IMR-90 (cell line): Measurements from ENCODE around the gene MAT2A. TPM values are rescaled to one million over a fixed set of nuclear protein-coding genes. Genes with fewer than 3 reads are reported as not detected.

Source experiments
- ATAC-seq: fragments of 200-7000 bp; cut with Tn5 transposase; 2 replicates; pipeline ENCODE4 v1.9.1; 2020; ENCODE audit warnings: low read depth, mild to moderate bottlenecking, moderate library complexity
- BruUV-seq: library from RNA; stranded (reverse); fragments of 400-500 nt; replicated peaks from 2 replicates; lab custom pipeline; 2021; lab: Mats Ljungman, UMichigan
- CTCF ChIA-PET: fragments of 300-600 bp; formaldehyde crosslinking; extraction: SDS; loops from one replicate; lab custom pipeline; 2021; ENCODE audit warnings: antibody characterized with exemption; lab: Yijun Ruan, JAX
- POLR2A ChIA-PET: fragments of 300-600 bp; sonication (Branson Sonifier 250); formaldehyde crosslinking; loops from one replicate; lab custom pipeline; 2022; ENCODE audit warnings: antibody characterized with exemption; ENCODE audit not compliant: unreplicated experiment; lab: Charles Lee
- DNase-seq: peaks from one replicate; pipeline ENCODE4 v3.0.0; 2013
- H2AFZ ChIP-seq: replicated peaks from 2 replicates; pipeline ENCODE3; 2013; ENCODE audit warnings: low read length, mild to moderate bottlenecking; ENCODE audit not compliant: poor library complexity
- H2AK5ac ChIP-seq: 2 replicates; pipeline ENCODE4 v1.6.1; 2013; ENCODE audit warnings: low read depth, low read length, inconsistent platforms
- H2AK9ac ChIP-seq: replicated peaks from 2 replicates; pipeline ENCODE3; 2013; ENCODE audit warnings: mild to moderate bottlenecking, low read depth, low read length, moderate library complexity; ENCODE audit not compliant: poor library complexity
- H2BK120ac ChIP-seq: 2 replicates; pipeline ENCODE4 v1.6.1; 2013; ENCODE audit warnings: low read depth, low read length, inconsistent platforms
- H2BK15ac ChIP-seq: 3 replicates; pipeline ENCODE4 v1.6.1; 2013; ENCODE audit warnings: low read depth, low read length, inconsistent platforms
- H2BK20ac ChIP-seq: 2 replicates; pipeline ENCODE4 v1.6.1; 2013; ENCODE audit warnings: low read depth, mild to moderate bottlenecking, inconsistent platforms, low read length, moderate library complexity
- H2BK5ac ChIP-seq: 2 replicates; pipeline ENCODE4 v1.6.1; 2013; ENCODE audit warnings: mild to moderate bottlenecking, low read depth, low read length, inconsistent platforms; ENCODE audit not compliant: poor library complexity, severe bottlenecking
- H3K14ac ChIP-seq: replicated peaks from 2 replicates; pipeline ENCODE4 v1.6.1; 2013; ENCODE audit warnings: low read depth, low read length, inconsistent platforms
- H3K18ac ChIP-seq: 2 replicates; pipeline ENCODE4 v1.6.1; 2013; ENCODE audit warnings: low read depth, low read length, control low read depth
- H3K23ac ChIP-seq: 2 replicates; pipeline ENCODE4 v1.6.1; 2013; ENCODE audit warnings: low read depth, low read length, inconsistent platforms
- H3K27ac ChIP-seq: 2 replicates; pipeline ENCODE4 v1.5.1; 2013; ENCODE audit warnings: mild to moderate bottlenecking, control low read depth, low read length; ENCODE audit not compliant: insufficient read depth
- H3K27me3 ChIP-seq: 2 replicates; pipeline ENCODE4 v1.6.1; 2013; ENCODE audit warnings: low read length; ENCODE audit not compliant: control insufficient read depth, insufficient read depth
- H3K36me3 ChIP-seq: 2 replicates; pipeline ENCODE4 v1.6.1; 2013; ENCODE audit warnings: low read length, mixed read lengths; ENCODE audit not compliant: control insufficient read depth, insufficient read depth
- H3K4ac ChIP-seq: 2 replicates; pipeline ENCODE4 v1.6.1; 2013; ENCODE audit warnings: low read depth, low read length, inconsistent platforms
- H3K4me1 ChIP-seq: 2 replicates; pipeline ENCODE4 v1.6.1; 2013; ENCODE audit warnings: low read length, mixed read lengths; ENCODE audit not compliant: control insufficient read depth, insufficient read depth
- H3K4me2 ChIP-seq: 2 replicates; pipeline ENCODE4 v1.6.1; 2013; ENCODE audit warnings: low read depth, mild to moderate bottlenecking, control low read depth, low read length, moderate library complexity
- H3K4me3 ChIP-seq: 2 replicates; pipeline ENCODE4 v1.5.1; 2013; ENCODE audit warnings: low read depth, mild to moderate bottlenecking, control low read depth, low read length, moderate library complexity; ENCODE audit not compliant: insufficient read depth
- H3K56ac ChIP-seq: 2 replicates; pipeline ENCODE4 v1.6.1; 2013; ENCODE audit warnings: low read length, inconsistent platforms; ENCODE audit not compliant: insufficient read depth; ENCODE audit errors: extremely low read depth
- H3K79me1 ChIP-seq, 2 experiments: 2 replicates each; pipeline ENCODE4 v1.6.1; 2013; ENCODE audit warnings: low read length in 2 of 2, inconsistent platforms in 1 of 2, low read depth in 1 of 2
- H3K9ac ChIP-seq: 2 replicates; pipeline ENCODE4 v1.6.1; 2013; ENCODE audit warnings: low read depth, low read length, control low read depth
- H3K9me1 ChIP-seq: 2 replicates; pipeline ENCODE4 v1.6.1; 2013; ENCODE audit warnings: low read length, inconsistent platforms; ENCODE audit not compliant: insufficient read depth
- H3K9me3 ChIP-seq: 2 replicates; pipeline ENCODE4 v1.6.1; 2013; ENCODE audit warnings: low read length; ENCODE audit not compliant: control insufficient read depth, insufficient read depth
- H4K20me1 ChIP-seq: 2 replicates; pipeline ENCODE4 v1.6.1; 2013; ENCODE audit warnings: low read length, inconsistent platforms; ENCODE audit not compliant: insufficient read depth
- H4K5ac ChIP-seq: 2 replicates; pipeline ENCODE4 v1.6.1; 2013; ENCODE audit warnings: mild to moderate bottlenecking, low read depth, low read length, control low read depth
- H4K8ac ChIP-seq, 2 experiments: 2 replicates each; pipeline ENCODE4 v1.6.1; 2013; ENCODE audit warnings: low read depth in 2 of 2, low read length in 2 of 2, control low read depth in 1 of 2, inconsistent platforms in 1 of 2
- H4K91ac ChIP-seq: 2 replicates; pipeline ENCODE4 v1.6.1; 2013; ENCODE audit warnings: low read depth, low read length, inconsistent platforms; ENCODE audit not compliant: insufficient read depth
- BHLHE40 ChIP-seq: fragments of 150-350 bp; IDR thresholded peaks from 2 replicates; pipeline ENCODE4 v1.6.1; 2016; ENCODE audit warnings: mild to moderate bottlenecking, low read depth, low read length
- CEBPB ChIP-seq: IDR thresholded peaks from 2 replicates; pipeline ENCODE4 v1.6.1; 2012; ENCODE audit warnings: low read depth, low read length, improper control_type of control experiment
- FOS ChIP-seq: fragments of 150-350 bp; IDR thresholded peaks from 2 replicates; pipeline ENCODE4 v1.6.1; 2016; ENCODE audit warnings: low read depth, low read length
- MAFK ChIP-seq: IDR thresholded peaks from 2 replicates; pipeline ENCODE4 v1.6.1; 2012; ENCODE audit warnings: low read depth, low read length, improper control_type of control experiment
- MAZ ChIP-seq: IDR thresholded peaks from 2 replicates; pipeline ENCODE4 v1.6.1; 2012; ENCODE audit warnings: low read depth, mild to moderate bottlenecking, low read length, improper control_type of control experiment, moderate library complexity, borderline replicate concordance
- NFE2L2 ChIP-seq: fragments of 150-350 bp; IDR thresholded peaks from 2 replicates; pipeline ENCODE4 v1.6.1; 2016; ENCODE audit warnings: low read depth, mild to moderate bottlenecking, low read length
- POLR2A ChIP-seq: IDR thresholded peaks from 2 replicates; pipeline ENCODE4 v1.6.1; 2012; ENCODE audit warnings: mild to moderate bottlenecking, low read depth, low read length
- RAD21 ChIP-seq: IDR thresholded peaks from 2 replicates; pipeline ENCODE4 v1.6.1; 2012; ENCODE audit warnings: low read length, improper control_type of control experiment
- RCOR1 ChIP-seq: IDR thresholded peaks from 2 replicates; pipeline ENCODE4 v1.6.1; 2012; ENCODE audit warnings: mild to moderate bottlenecking, low read length, improper control_type of control experiment; ENCODE audit not compliant: insufficient replicate concordance
- RFX5 ChIP-seq: IDR thresholded peaks from 2 replicates; pipeline ENCODE4 v1.8.0; 2012; ENCODE audit warnings: low read depth, mild to moderate bottlenecking, low read length, moderate library complexity
- SMC3 ChIP-seq: fragments of 150-350 bp; IDR thresholded peaks from 2 replicates; pipeline ENCODE4 v1.6.1; 2016; ENCODE audit warnings: low read depth, mild to moderate bottlenecking, antibody characterized with exemption, low read length, moderate library complexity
- WGBS, 2 experiments: methylation state at CpG; one replicate each; pipeline versions ENCODE4 v1.1.5 to v1.1.7; 2013; ENCODE audit warnings: missing lambda C conversion rate in 2 of 2; ENCODE audit not compliant: insufficient read length in 1 of 2; ENCODE audit errors: extremely low coverage in 2 of 2; 5-methylcytosine and 5-hydroxymethylcytosine counted together
- dilution Hi-C: fragments of 300-500 bp; cut with HindIII; formaldehyde crosslinking; loops from one replicate; pipeline ENCODE4 v1.14.3; 2018; ENCODE audit warnings: low sequenced_read_pairs; ENCODE audit not compliant: unreplicated experiment
- in situ Hi-C: fragments of 300-500 bp; cut with MboI; formaldehyde crosslinking; loops from 3 replicates; pipeline ENCODE4 v1.14.3; 2019; ENCODE audit warnings: low sequenced_read_pairs, inconsistent platforms, mixed read lengths
- intact Hi-C: fragments of 100-400 bp; cut with micrococcal nuclease; formaldehyde crosslinking; loops from 2 replicates; pipeline ENCODE4 v1.10.0; 2022
- polyA plus RNA-seq, 3 experiments: library from polyadenylated mRNA; depleted of rRNA; stranded (reverse); fragments of >200 nt; gene quantifications; 2 replicates each; pipeline ENCODE4 v1.2.3, GENCODE V29; 2012; ENCODE audit warnings: low replicate concordance in 1 of 3
- total RNA-seq: library from RNA; depleted of rRNA; stranded (reverse); fragments of >200 nt; gene quantifications from 2 replicates; pipeline ENCODE4 v1.2.3, GENCODE V29; 2012
- TF ChIP-seq, protein P1 (sequence below): fragments of 150-350 bp; IDR thresholded peaks from 2 replicates; pipeline ENCODE4 v1.6.1; 2016; ENCODE audit warnings: low read depth, mild to moderate bottlenecking, low read length, moderate library complexity, borderline replicate concordance
- TF ChIP-seq, protein P2 (sequence below): conservative IDR thresholded peaks from 2 replicates; pipeline ENCODE4 v1.5.1; 2012; ENCODE audit warnings: mild to moderate bottlenecking, low read depth, low read length, improper control_type of control experiment

Gene MAT2A
- total and polyA plus RNA-seq, 2 of the 4 experiments (the other 2 are of a cell fraction) = 94.1 to 223 TPM

DNA sequence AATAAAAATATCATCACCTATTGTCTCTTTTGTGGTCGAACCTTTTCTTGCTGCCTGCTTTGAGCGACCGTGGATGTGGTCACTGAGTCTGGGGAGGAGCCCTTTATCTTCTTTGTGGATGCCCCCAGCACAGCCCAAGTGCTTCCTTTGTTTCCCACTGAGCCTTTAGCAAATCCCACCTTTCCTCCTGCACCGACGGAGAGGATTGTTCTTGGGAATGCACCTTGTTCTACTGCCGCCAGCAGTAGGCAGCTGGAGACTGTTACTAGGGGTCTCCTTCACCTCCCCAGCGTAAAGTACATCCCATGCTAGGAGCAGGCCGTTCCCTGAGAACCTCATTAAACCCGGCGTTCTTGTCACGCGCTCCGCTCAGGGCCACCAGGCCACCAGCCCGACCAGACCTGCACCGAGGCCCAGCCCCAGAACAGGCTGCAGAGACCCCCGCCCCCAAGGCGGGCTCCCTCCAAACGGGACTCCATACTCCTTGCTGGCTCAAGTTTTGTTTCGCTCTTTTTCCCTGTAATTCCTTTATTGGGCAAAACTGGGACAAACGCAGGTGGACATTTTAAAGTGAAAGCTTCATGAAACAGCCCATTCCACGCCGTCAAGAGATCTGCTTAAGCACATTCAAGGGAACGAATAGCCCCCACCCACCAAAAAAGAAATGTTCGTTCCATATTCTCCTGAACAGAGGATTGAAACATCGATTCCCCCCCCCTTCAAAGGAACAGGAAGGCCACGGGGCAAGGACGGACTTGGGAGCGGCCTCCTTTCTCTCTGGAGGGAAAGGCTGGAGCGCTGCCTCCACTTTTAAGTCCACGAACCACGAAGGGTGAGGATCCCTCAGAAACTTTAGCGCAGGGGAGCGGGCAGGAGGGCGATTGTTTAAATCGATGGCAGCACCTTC lies 1.1 kb upstream of the MAT2A start:
- Histone ChIP-seq H2AK9ac (peak overlapping the region; percentile 100), H2AK5ac (peak overlapping the region; percentile 75), H3K9ac (peak overlapping the region; percentile 95), H3K4me2 (peak overlapping the region; percentile 85), H4K8ac (peak overlapping the region; percentile 97 to 99), H3K9me1 (peaks cover 8% of the 10 kb centered on the region; the same call in 1 of the 2 replicates), H4K91ac (peak overlapping the region; percentile 100), H3K27me3 (no peaks in the 10 kb centered on the region), H3K4ac (peak overlapping the region; percentile 100), H3K9me3 (no peaks in the 10 kb centered on the region), H3K27ac (peak overlapping the region; percentile 91), H3K4me1 (peaks cover 8% of the 10 kb centered on the region), H2BK15ac (peak overlapping the region; percentile 99), H3K79me1 (peaks cover 20 to 36% of the 10 kb centered on the region in 2 experiments), H2BK120ac (peak overlapping the region; percentile 99), H3K56ac (peak overlapping the region; percentile 98), H3K14ac (peak overlapping the region; percentile 100), H3K36me3 (peaks cover 16% of the 10 kb centered on the region), H4K5ac (peak overlapping the region; percentile 67), H3K23ac (peak overlapping the region; percentile 99), H2AFZ (peak overlapping the region; percentile 94), H4K20me1 (peaks cover 39% of the 10 kb centered on the region), H3K18ac (peak overlapping the region; percentile 88), H3K4me3 (peak overlapping the region; percentile 78), H2BK20ac (peak overlapping the region; percentile 78), H2BK5ac (peak overlapping the region; percentile 94)
- ATAC-seq = no peak; the same call in 1 of the 2 replicates
- WGBS, 2 experiments = 3% methylated on average over 12 of the region's 35 CpGs; no CpG with 5 or more reads in 1 of the 2 experiments
- no TSS peak for BruUV-seq
- ChIA-PET CTCF (interaction anchor here (0.8 to 1.3 kb wide), 5 partner anchors 9 to 118 kb away, joined by 3 to 5 read pairs (median 3); no protein-coding TSS in a partner anchor), POLR2A (interaction anchor here (0.9 to 3.6 kb wide), 8 partner anchors 8 to 118 kb away, joined by 3 to 42 read pairs (median 8); no protein-coding TSS in a partner anchor)
- no peak for DNase-seq
- intact Hi-C loops = loop anchor here (1.0 to 10.0 kb wide), 5 partner anchors 31 to 473 kb away; no protein-coding TSS in a partner anchor
- dilution Hi-C loops = no loop called here
- in situ Hi-C loops = no loop called here
- TF ChIP-seq RAD21 (no peak), RFX5 (no peak), SMC3 (no peak), MAZ (no peak), POLR2A (no peak), NFE2L2 (no peak), RCOR1 (no peak), FOS (no peak), CEBPB (no peak), MAFK (no peak), BHLHE40 (no peak)
- TF ChIP-seq, protein P1, sequence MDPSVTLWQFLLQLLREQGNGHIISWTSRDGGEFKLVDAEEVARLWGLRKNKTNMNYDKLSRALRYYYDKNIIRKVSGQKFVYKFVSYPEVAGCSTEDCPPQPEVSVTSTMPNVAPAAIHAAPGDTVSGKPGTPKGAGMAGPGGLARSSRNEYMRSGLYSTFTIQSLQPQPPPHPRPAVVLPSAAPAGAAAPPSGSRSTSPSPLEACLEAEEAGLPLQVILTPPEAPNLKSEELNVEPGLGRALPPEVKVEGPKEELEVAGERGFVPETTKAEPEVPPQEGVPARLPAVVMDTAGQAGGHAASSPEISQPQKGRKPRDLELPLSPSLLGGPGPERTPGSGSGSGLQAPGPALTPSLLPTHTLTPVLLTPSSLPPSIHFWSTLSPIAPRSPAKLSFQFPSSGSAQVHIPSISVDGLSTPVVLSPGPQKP = no peak
- TF ChIP-seq, protein P2, sequence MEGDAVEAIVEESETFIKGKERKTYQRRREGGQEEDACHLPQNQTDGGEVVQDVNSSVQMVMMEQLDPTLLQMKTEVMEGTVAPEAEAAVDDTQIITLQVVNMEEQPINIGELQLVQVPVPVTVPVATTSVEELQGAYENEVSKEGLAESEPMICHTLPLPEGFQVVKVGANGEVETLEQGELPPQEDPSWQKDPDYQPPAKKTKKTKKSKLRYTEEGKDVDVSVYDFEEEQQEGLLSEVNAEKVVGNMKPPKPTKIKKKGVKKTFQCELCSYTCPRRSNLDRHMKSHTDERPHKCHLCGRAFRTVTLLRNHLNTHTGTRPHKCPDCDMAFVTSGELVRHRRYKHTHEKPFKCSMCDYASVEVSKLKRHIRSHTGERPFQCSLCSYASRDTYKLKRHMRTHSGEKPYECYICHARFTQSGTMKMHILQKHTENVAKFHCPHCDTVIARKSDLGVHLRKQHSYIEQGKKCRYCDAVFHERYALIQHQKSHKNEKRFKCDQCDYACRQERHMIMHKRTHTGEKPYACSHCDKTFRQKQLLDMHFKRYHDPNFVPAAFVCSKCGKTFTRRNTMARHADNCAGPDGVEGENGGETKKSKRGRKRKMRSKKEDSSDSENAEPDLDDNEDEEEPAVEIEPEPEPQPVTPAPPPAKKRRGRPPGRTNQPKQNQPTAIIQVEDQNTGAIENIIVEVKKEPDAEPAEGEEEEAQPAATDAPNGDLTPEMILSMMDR = no peak
